ENCODE measurements around the gene KCNQ1. TPM values are rescaled to one million over a fixed set of nuclear protein-coding genes. Genes with fewer than 3 reads are reported as not detected.
"Not testable (repeated sequence)": the region's sequence is repeated elsewhere in the genome, so short reads cannot be mapped to it uniquely, and the experiment has no call there.

The KCNQ1 gene
- total and polyA plus RNA-seq, 2 experiments from 2014 or later, result 0.45 to 0.87 TPM

DNA sequence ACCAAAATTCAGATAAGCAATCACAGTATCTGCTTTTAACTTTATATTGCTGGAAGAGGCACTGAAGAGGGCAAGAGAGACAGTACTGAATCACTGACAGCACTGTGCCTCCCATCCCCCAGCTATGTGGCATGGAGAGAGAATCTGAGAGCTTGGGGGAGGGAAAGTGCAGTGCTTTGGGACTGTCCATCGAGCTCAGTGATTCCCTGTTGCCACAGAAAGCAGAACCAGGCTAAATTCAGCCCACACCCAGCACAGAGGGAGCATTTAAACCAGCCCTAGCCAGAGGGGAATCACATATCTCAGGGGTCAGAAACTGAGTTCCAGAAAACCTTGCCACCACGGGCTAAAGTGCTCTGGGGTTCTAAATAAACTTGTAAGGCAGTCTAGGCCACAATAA is 44.3 kb downstream of the KCNQ1 start:
- peaks cover 99% of the 10 kb centered on the region for H3K27me3 ChIP-seq (ENCODE audit: insufficient read depth)
- H3K9me2 ChIP-seq (ENCODE audit: insufficient read depth), result 0 out of 2 replicates have a peak, but pooled peaks cover 3% of the 10 kb centered on the region
- H4K20me1 ChIP-seq (replicated peaks; ENCODE audit: insufficient read depth), result no peaks in the 10 kb centered on the region
- H3K9me3 Mint-ChIP-seq, result peaks cover 17% of the 10 kb centered on the region
- peaks cover 4% of the 10 kb centered on the region; the same call in 1 of the 2 replicates for H3K36me3 ChIP-seq (ENCODE audit: insufficient read depth)
- no peaks in the 10 kb centered on the region for H3K79me2 ChIP-seq (replicated peaks; ENCODE audit: insufficient read depth)
- DNase-seq (ENCODE audit: low spot score) (no peak), ATAC-seq (no peak)
- H3F3A ChIP-seq (replicated peaks; ENCODE audit: low read depth), result no peaks in the 10 kb centered on the region
- TF ChIP-seq EZH2phosphoT487 (IDR thresholded peaks at IDR 0.05; ENCODE audit: unreplicated experiment) (no peak), JUNB (IDR thresholded peaks at IDR 0.05; ENCODE audit: unreplicated experiment) (no peak), CREB1 (CRISPR knock-in tag; IDR thresholded peaks at IDR 0.05; ENCODE audit: low read depth) (no peak), POLR2AphosphoS5 (IDR thresholded peaks at IDR 0.05; ENCODE audit: low read depth) (no peak), EZH2 (IDR thresholded peaks at IDR 0.05; ENCODE audit: low read depth, unreplicated experiment) (no peak), STAT1 (IDR thresholded peaks at IDR 0.05; ENCODE audit: unreplicated experiment) (no peak), ZNF114 (CRISPR knock-in tag; IDR thresholded peaks at IDR 0.05) (no peak)
- TF ChIP-seq, protein P1, sequence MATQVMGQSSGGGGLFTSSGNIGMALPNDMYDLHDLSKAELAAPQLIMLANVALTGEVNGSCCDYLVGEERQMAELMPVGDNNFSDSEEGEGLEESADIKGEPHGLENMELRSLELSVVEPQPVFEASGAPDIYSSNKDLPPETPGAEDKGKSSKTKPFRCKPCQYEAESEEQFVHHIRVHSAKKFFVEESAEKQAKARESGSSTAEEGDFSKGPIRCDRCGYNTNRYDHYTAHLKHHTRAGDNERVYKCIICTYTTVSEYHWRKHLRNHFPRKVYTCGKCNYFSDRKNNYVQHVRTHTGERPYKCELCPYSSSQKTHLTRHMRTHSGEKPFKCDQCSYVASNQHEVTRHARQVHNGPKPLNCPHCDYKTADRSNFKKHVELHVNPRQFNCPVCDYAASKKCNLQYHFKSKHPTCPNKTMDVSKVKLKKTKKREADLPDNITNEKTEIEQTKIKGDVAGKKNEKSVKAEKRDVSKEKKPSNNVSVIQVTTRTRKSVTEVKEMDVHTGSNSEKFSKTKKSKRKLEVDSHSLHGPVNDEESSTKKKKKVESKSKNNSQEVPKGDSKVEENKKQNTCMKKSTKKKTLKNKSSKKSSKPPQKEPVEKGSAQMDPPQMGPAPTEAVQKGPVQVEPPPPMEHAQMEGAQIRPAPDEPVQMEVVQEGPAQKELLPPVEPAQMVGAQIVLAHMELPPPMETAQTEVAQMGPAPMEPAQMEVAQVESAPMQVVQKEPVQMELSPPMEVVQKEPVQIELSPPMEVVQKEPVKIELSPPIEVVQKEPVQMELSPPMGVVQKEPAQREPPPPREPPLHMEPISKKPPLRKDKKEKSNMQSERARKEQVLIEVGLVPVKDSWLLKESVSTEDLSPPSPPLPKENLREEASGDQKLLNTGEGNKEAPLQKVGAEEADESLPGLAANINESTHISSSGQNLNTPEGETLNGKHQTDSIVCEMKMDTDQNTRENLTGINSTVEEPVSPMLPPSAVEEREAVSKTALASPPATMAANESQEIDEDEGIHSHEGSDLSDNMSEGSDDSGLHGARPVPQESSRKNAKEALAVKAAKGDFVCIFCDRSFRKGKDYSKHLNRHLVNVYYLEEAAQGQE (IDR thresholded peaks at IDR 0.05; ENCODE audit: unreplicated experiment), result no peak
- TF ChIP-seq, protein P2, sequence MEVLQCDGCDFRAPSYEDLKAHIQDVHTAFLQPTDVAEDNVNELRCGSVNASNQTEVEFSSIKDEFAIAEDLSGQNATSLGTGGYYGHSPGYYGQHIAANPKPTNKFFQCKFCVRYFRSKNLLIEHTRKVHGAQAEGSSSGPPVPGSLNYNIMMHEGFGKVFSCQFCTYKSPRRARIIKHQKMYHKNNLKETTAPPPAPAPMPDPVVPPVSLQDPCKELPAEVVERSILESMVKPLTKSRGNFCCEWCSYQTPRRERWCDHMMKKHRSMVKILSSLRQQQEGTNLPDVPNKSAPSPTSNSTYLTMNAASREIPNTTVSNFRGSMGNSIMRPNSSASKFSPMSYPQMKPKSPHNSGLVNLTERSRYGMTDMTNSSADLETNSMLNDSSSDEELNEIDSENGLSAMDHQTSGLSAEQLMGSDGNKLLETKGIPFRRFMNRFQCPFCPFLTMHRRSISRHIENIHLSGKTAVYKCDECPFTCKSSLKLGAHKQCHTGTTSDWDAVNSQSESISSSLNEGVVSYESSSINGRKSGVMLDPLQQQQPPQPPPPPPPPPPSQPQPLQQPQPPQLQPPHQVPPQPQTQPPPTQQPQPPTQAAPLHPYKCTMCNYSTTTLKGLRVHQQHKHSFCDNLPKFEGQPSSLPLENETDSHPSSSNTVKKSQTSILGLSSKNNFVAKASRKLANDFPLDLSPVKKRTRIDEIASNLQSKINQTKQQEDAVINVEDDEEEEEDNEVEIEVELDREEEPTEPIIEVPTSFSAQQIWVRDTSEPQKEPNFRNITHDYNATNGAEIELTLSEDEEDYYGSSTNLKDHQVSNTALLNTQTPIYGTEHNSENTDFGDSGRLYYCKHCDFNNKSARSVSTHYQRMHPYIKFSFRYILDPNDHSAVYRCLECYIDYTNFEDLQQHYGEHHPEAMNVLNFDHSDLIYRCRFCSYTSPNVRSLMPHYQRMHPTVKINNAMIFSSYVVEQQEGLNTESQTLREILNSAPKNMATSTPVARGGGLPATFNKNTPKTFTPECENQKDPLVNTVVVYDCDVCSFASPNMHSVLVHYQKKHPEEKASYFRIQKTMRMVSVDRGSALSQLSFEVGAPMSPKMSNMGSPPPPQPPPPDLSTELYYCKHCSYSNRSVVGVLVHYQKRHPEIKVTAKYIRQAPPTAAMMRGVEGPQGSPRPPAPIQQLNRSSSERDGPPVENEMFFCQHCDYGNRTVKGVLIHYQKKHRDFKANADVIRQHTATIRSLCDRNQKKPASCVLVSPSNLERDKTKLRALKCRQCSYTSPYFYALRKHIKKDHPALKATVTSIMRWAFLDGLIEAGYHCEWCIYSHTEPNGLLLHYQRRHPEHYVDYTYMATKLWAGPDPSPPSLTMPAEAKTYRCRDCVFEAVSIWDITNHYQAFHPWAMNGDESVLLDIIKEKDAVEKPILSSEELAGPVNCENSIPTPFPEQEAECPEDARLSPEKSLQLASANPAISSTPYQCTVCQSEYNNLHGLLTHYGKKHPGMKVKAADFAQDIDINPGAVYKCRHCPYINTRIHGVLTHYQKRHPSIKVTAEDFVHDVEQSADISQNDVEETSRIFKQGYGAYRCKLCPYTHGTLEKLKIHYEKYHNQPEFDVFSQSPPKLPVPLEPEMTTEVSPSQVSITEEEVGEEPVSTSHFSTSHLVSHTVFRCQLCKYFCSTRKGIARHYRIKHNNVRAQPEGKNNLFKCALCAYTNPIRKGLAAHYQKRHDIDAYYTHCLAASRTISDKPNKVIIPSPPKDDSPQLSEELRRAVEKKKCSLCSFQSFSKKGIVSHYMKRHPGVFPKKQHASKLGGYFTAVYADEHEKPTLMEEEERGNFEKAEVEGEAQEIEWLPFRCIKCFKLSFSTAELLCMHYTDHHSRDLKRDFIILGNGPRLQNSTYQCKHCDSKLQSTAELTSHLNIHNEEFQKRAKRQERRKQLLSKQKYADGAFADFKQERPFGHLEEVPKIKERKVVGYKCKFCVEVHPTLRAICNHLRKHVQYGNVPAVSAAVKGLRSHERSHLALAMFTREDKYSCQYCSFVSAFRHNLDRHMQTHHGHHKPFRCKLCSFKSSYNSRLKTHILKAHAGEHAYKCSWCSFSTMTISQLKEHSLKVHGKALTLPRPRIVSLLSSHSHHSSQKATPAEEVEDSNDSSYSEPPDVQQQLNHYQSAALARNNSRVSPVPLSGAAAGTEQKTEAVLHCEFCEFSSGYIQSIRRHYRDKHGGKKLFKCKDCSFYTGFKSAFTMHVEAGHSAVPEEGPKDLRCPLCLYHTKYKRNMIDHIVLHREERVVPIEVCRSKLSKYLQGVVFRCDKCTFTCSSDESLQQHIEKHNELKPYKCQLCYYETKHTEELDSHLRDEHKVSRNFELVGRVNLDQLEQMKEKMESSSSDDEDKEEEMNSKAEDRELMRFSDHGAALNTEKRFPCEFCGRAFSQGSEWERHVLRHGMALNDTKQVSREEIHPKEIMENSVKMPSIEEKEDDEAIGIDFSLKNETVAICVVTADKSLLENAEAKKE (CRISPR knock-in tag; IDR thresholded peaks at IDR 0.05), result no peak
- no peak overlapping the region for H2AFZ ChIP-seq
- H3K4me1 ChIP-seq (ENCODE audit: insufficient read depth), result no peaks in the 10 kb centered on the region
- H3K27ac ChIP-seq (ENCODE audit: low read depth), result no peak overlapping the region
- H3K27ac Mint-ChIP-seq, result no peak overlapping the region
- no peak overlapping the region for H3K4me2 ChIP-seq
- H3K4me3 ChIP-seq, result no peak overlapping the region
- H3K4me3 Mint-ChIP-seq, result no peak overlapping the region
- no peaks in the 10 kb centered on the region for H3K36me3 Mint-ChIP-seq (ENCODE audit: low read depth)
- H3K27me3 Mint-ChIP-seq (ENCODE audit: insufficient read depth, low read depth, poor library complexity), result peaks cover 50% of the 10 kb centered on the region
- H3K4me1 Mint-ChIP-seq, result no peaks in the 10 kb centered on the region

DNA sequence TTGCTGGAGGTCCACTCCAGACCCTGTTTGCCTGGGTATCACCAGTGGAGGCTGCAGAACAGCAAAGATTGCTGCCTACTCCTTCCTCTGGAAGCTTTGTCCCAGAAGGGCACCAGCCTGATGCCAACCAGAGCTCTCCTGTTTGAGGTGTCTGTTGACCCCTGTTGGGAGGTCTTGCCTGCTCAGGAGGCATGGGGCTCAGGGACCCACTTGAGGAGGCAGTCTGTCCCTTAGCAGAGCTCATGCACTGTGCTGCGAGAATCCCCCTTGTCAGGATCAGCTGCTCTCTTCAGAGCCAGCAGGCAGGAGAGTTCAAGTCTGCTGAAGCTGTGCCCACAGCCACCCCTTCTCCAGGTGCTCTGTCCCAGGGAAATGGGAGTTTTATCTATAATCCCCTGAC is 53.1 kb downstream of the KCNQ1 start:
- H3K36me3 Mint-ChIP-seq (ENCODE audit: low read depth); DNase-seq (ENCODE audit: low spot score); H3K27ac Mint-ChIP-seq; H3K9me2 ChIP-seq (ENCODE audit: insufficient read depth); H4K20me1 ChIP-seq (replicated peaks; ENCODE audit: insufficient read depth); H3K79me2 ChIP-seq (replicated peaks; ENCODE audit: insufficient read depth); H3F3A ChIP-seq (replicated peaks; ENCODE audit: low read depth); ATAC-seq; H3K27ac ChIP-seq (ENCODE audit: low read depth); H3K4me3 Mint-ChIP-seq; H3K4me3 ChIP-seq; H3K4me1 ChIP-seq (ENCODE audit: insufficient read depth); H3K36me3 ChIP-seq (ENCODE audit: insufficient read depth); H3K4me2 ChIP-seq; H2AFZ ChIP-seq: not testable (repeated sequence)
- Mint-ChIP-seq H3K9me3 (peaks cover 36% of the 10 kb centered on the region), H3K4me1 (peaks cover 12% of the 10 kb centered on the region; the same call in 2 of the 3 replicates), H3K27me3 (ENCODE audit: insufficient read depth, low read depth, poor library complexity) (peaks cover 57% of the 10 kb centered on the region)
- peaks cover 91% of the 10 kb centered on the region for H3K27me3 ChIP-seq (ENCODE audit: insufficient read depth)

Measured in GM23338 (cell line).